Colonic mucosa (tissue), 4 donors: ENCODE data around the gene PUDP. TPM values are rescaled to one million over a fixed set of nuclear protein-coding genes. Genes with fewer than 3 reads are reported as not detected.

Experiments used
- DNase-seq: peaks from one replicate; pipeline ENCODE4 v3.0.0-alpha.2; 2020
- H3K27ac ChIP-seq: fragments of 200-600 bp; one replicate; pipeline ENCODE4 v1.8.0; 2021
- H3K27me3 ChIP-seq: fragments of 200-600 bp; one replicate; pipeline ENCODE4 v1.8.0; 2021
- H3K36me3 ChIP-seq: fragments of 200-600 bp; one replicate; pipeline ENCODE4 v1.8.0; 2021
- H3K4me1 ChIP-seq: fragments of 200-600 bp; one replicate; pipeline ENCODE4 v1.8.0; 2021; ENCODE audit warnings: mild to moderate bottlenecking
- H3K4me3 ChIP-seq: fragments of 200-600 bp; one replicate; pipeline ENCODE4 v1.8.0; 2021
- H3K9ac ChIP-seq, 2 donors: one replicate each; pipeline ENCODE4 v1.7.0; 2013; ENCODE audit warnings: control low read depth in 2 of 2, low read depth in 2 of 2, low read length in 2 of 2
- H3K9me3 ChIP-seq: fragments of 200-600 bp; one replicate; pipeline ENCODE4 v1.8.0; 2021
- CTCF ChIP-seq: fragments of 200-600 bp; IDR thresholded peaks from one replicate; pipeline ENCODE4 v1.8.0; 2022; ENCODE audit warnings: antibody characterized with exemption, mild to moderate bottlenecking
- intact Hi-C: fragments of 100-400 bp; cut with DNase I; formaldehyde crosslinking; loops from one replicate; pipeline ENCODE4 v1.14.1; 2022
- total RNA-seq, 2 donors: library from RNA; stranded (reverse); fragmentation: NEBNext Ultra II Directional in 1 of 2; extraction: Animal tissue kit (Norgen Biotek cat#: 25700) in 1 of 2; gene quantifications; one replicate each; pipeline ENCODE4 v1.2.1, GENCODE V29; 2021
- donor health status: healthy.
- donor health status: DM: no; HTN: no; CAD: no.
- donor health status: DM: no; HTN: no; CAD: no.

PUDP gene
- total RNA-seq, 2 donors from 2014 or later, result 55.1 to 62.4 TPM

- Histone ChIP-seq H3K9ac (no peak overlapping the region), H3K27ac (no peak overlapping the region), H3K9me3 (no peaks in the 10 kb centered on the region), H3K4me1 (no peaks in the 10 kb centered on the region), H3K36me3 (no peaks in the 10 kb centered on the region), H3K27me3 (no peaks in the 10 kb centered on the region), H3K4me3 (no peak overlapping the region)
- DNase-seq, result no peak
- TF ChIP-seq CTCF, result no peak
- intact Hi-C loops, result no loop called here
These were observed 79.0 kb downstream of the PUDP start for GRCh38 chrX:7068939-7069367.

- no peak for TF ChIP-seq CTCF
- no peak overlapping the region for H3K9ac ChIP-seq
- H3K4me1 ChIP-seq, result no peaks in the 10 kb centered on the region
- H3K27me3 ChIP-seq, result no peaks in the 10 kb centered on the region
- intact Hi-C loops, result no loop called here
- H3K9me3 ChIP-seq, result no peaks in the 10 kb centered on the region
- no peak overlapping the region for H3K4me3 ChIP-seq
- H3K27ac ChIP-seq, result no peak overlapping the region
- no peaks in the 10 kb centered on the region for H3K36me3 ChIP-seq
- no peak for DNase-seq
These were observed 80.7 kb downstream of the PUDP start for GRCh38 chrX:7067256-7067655.

GRCh38 chrX:7065473-7065872 lies 82.5 kb downstream of the PUDP start:
- Histone ChIP-seq H3K9ac (no peak overlapping the region), H3K4me3 (no peak overlapping the region), H3K27ac (no peak overlapping the region), H3K9me3 (no peaks in the 10 kb centered on the region), H3K36me3 (no peaks in the 10 kb centered on the region), H3K27me3 (no peaks in the 10 kb centered on the region), H3K4me1 (no peaks in the 10 kb centered on the region)
- no peak for TF ChIP-seq CTCF
- intact Hi-C loops, result no loop called here
- DNase-seq, result no peak

- H3K4me3 ChIP-seq, result no peak overlapping the region
- no peak overlapping the region for H3K9ac ChIP-seq
- no peak for TF ChIP-seq CTCF
- no peaks in the 10 kb centered on the region for H3K27me3 ChIP-seq
- intact Hi-C loops, result no loop called here
- no peaks in the 10 kb centered on the region for H3K9me3 ChIP-seq
- no peak overlapping the region for H3K27ac ChIP-seq
- no peaks in the 10 kb centered on the region for H3K4me1 ChIP-seq
- DNase-seq, result no peak
- H3K36me3 ChIP-seq, result no peaks in the 10 kb centered on the region
These were observed 85.0 kb downstream of the PUDP start for GRCh38 chrX:7062903-7063302.

GRCh38 chrX:7062276-7062675 lies 85.7 kb downstream of the PUDP start:
- DNase-seq, result no peak
- intact Hi-C loops, result no loop called here
- Histone ChIP-seq H3K4me3 (no peak overlapping the region), H3K36me3 (no peaks in the 10 kb centered on the region), H3K9ac (no peak overlapping the region), H3K9me3 (no peaks in the 10 kb centered on the region), H3K4me1 (no peaks in the 10 kb centered on the region), H3K27ac (no peak overlapping the region), H3K27me3 (no peaks in the 10 kb centered on the region)
- TF ChIP-seq CTCF, result no peak

GRCh38 chrX:7061429-7061828 lies 86.5 kb downstream of the PUDP start:
- no peak overlapping the region for H3K9ac ChIP-seq
- H3K36me3 ChIP-seq, result no peaks in the 10 kb centered on the region
- H3K27me3 ChIP-seq, result no peaks in the 10 kb centered on the region
- no peak for DNase-seq
- no peaks in the 10 kb centered on the region for H3K9me3 ChIP-seq
- H3K4me1 ChIP-seq, result no peaks in the 10 kb centered on the region
- no peak for TF ChIP-seq CTCF
- no peak overlapping the region for H3K4me3 ChIP-seq
- H3K27ac ChIP-seq, result no peak overlapping the region
- intact Hi-C loops, result no loop called here
